ENCODE data around the gene YWHAQ. TPM values are rescaled to one million over a fixed set of nuclear protein-coding genes. Genes with fewer than 3 reads are reported as not detected.

YWHAQ gene
- total RNA-seq, 3 donors from 2014 or later (not counting 1 experiment from before 2014, with no cell fraction given), result 227 to 240 (median 238) TPM

GRCh38 chr2:9656270-9656766 lies 25.5 kb upstream of the YWHAQ start:
- DNase-seq, result peak in 1 of 2 donors; percentile 81
- peak overlapping the region in 1 of 2 donors; percentile 58 for H3K27ac Mint-ChIP-seq
- intact Hi-C loops (cut with micrococcal nuclease), result no loop called here
- no peak for TF ChIP-seq CTCF (IDR thresholded peaks at IDR 0.05)
- 58% methylated on average over 11 of the region's 11 CpGs for WGBS (ENCODE audit: insufficient coverage)
- H3K27me3 Mint-ChIP-seq (ENCODE audit: low read depth in 2 of 2), result no peaks in the 10 kb centered on the region
- Histone ChIP-seq H3K36me3 (ENCODE audit: control insufficient read depth, insufficient read depth, low read length) (no peaks in the 10 kb centered on the region), H3K9me3 (ENCODE audit: control insufficient read depth, insufficient read depth, low read length) (no peaks in the 10 kb centered on the region), H3K27me3 (ENCODE audit: control insufficient read depth, insufficient read depth, low read length) (no peaks in the 10 kb centered on the region), H3K27ac (ENCODE audit: low read length) (no peak overlapping the region), H3K4me3 (ENCODE audit: low read length) (no peak overlapping the region), H3K4me1 (ENCODE audit: control insufficient read depth, insufficient read depth, low read length) (peaks cover 29% of the 10 kb centered on the region)
- peak; percentile 53 to 91 (median 72) for ATAC-seq
- peaks cover 17 to 22% of the 10 kb centered on the region in 2 donors for H3K4me1 Mint-ChIP-seq
- no peaks in the 10 kb centered on the region for H3K36me3 Mint-ChIP-seq
- peaks cover 0 to 2% of the 10 kb centered on the region in 2 donors for H3K9me3 Mint-ChIP-seq
- peak overlapping the region; percentile 74 for H3K4me3 Mint-ChIP-seq

- no peaks in the 10 kb centered on the region for H3K9me3 ChIP-seq (ENCODE audit: control insufficient read depth, insufficient read depth, low read length)
- Mint-ChIP-seq H3K4me1 (peaks cover 21 to 26% of the 10 kb centered on the region in 2 donors), H3K4me3 (peak overlapping the region; percentile 74), H3K27me3 (ENCODE audit: low read depth in 2 of 2) (no peaks in the 10 kb centered on the region), H3K27ac (peak overlapping the region; percentile 58 to 76), H3K9me3 (peaks cover 0 to 2% of the 10 kb centered on the region in 2 donors), H3K36me3 (no peaks in the 10 kb centered on the region)
- 52% methylated on average over 10 of the region's 13 CpGs for WGBS (ENCODE audit: insufficient coverage)
- TF ChIP-seq CTCF (IDR thresholded peaks at IDR 0.05), result no peak
- intact Hi-C loops (cut with micrococcal nuclease), result no loop called here
- ATAC-seq (peak; percentile 54 to 86 (median 75)), DNase-seq (peak in 1 of 2 donors; percentile 53)
- no peak overlapping the region for H3K4me3 ChIP-seq (ENCODE audit: low read length)
- peaks cover 29% of the 10 kb centered on the region for H3K4me1 ChIP-seq (ENCODE audit: control insufficient read depth, insufficient read depth, low read length)
- no peaks in the 10 kb centered on the region for H3K36me3 ChIP-seq (ENCODE audit: control insufficient read depth, insufficient read depth, low read length)
- H3K27ac ChIP-seq (ENCODE audit: low read length), result no peak overlapping the region
- H3K27me3 ChIP-seq (ENCODE audit: control insufficient read depth, insufficient read depth, low read length), result no peaks in the 10 kb centered on the region
Observed at GRCh38 chr2:9655441-9656269, 24.9 kb upstream of the YWHAQ start.

GRCh38 chr2:9654452-9655100 lies 23.8 kb upstream of the YWHAQ start:
- H3K9me3 Mint-ChIP-seq, result peaks cover 0 to 2% of the 10 kb centered on the region in 2 donors
- Histone ChIP-seq H3K4me1 (ENCODE audit: control insufficient read depth, insufficient read depth, low read length) (peaks cover 34% of the 10 kb centered on the region), H3K27me3 (ENCODE audit: control insufficient read depth, insufficient read depth, low read length) (no peaks in the 10 kb centered on the region), H3K9me3 (ENCODE audit: control insufficient read depth, insufficient read depth, low read length) (no peaks in the 10 kb centered on the region), H3K36me3 (ENCODE audit: control insufficient read depth, insufficient read depth, low read length) (no peaks in the 10 kb centered on the region), H3K4me3 (ENCODE audit: low read length) (no peak overlapping the region), H3K27ac (ENCODE audit: low read length) (no peak overlapping the region)
- TF ChIP-seq CTCF (IDR thresholded peaks at IDR 0.05), result no peak
- H3K27me3 Mint-ChIP-seq (ENCODE audit: low read depth in 2 of 2), result no peaks in the 10 kb centered on the region
- 91% methylated on average over 6 of the region's 6 CpGs for WGBS (ENCODE audit: insufficient coverage)
- peaks cover 32% of the 10 kb centered on the region in 2 donors for H3K4me1 Mint-ChIP-seq
- no peaks in the 10 kb centered on the region for H3K36me3 Mint-ChIP-seq
- no peak overlapping the region for H3K4me3 Mint-ChIP-seq
- no peak for ATAC-seq
- intact Hi-C loops (cut with micrococcal nuclease), result no loop called here
- H3K27ac Mint-ChIP-seq, result peak overlapping the region in 1 of 2 donors; percentile 46
- no peak for DNase-seq

Data from natural killer cell (primary cell).